ENCODE data around the gene STAT5A.

STAT5A gene

DNA sequence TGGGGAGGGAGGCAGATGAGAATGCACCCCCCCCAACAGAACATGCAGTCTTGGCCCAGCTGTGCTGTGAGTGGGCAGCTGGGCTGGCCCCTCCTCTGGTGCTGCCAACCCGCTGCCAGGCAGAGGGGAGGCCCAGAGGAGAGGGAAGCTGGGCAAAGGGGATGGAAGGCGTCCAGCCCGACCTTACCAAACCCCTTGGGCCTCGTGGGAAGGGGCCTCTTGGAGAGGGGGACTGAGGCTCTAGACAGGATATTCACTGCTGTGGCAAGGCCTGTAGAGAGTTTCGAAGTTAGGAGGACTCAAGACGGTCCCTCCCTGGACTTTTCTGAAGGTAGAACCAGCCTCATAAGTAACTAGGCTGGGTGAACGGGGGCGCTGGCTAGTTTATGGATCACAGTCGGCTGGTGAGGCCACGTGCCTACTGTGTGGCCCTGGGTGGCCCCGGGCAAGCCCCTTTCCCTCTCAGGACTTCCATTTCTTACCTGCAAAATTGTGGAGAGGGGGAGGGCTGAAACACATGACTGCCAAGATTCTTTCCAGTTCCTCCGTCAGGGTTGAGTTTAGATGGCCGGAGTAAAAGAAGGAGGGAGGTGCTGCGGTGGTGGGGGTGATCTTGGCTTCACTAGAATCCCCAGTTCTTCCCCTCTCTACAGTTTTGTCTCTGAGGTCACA is 857 bp upstream of the STAT5A start:
- Histone ChIP-seq H3K4me1 (ENCODE audit: control insufficient read depth, insufficient read depth, low read length) (no peaks in the 10 kb centered on the region), H3K4me3 (ENCODE audit: low read depth, low read length) (no peak overlapping the region), H3K9me3 (ENCODE audit: control insufficient read depth, insufficient read depth, low read depth, low read length) (no peaks in the 10 kb centered on the region), H3K36me3 (ENCODE audit: control insufficient read depth in 2 of 2, insufficient read depth in 1 of 2, low read length in 2 of 2) (no peaks in the 10 kb centered on the region), H3K27ac (ENCODE audit: extremely low read depth, low read depth, low read length) (no peak overlapping the region)
- POLR2A ChIA-PET = no interaction called here
- TF ChIP-seq ZNF548 (tag by site-specific recombination; IDR thresholded peaks at IDR 0.05) (no peak), ZNF211 (tag by site-specific recombination; IDR thresholded peaks at IDR 0.05; ENCODE audit: low read depth) (no peak), ZSCAN16 (tag by site-specific recombination; IDR thresholded peaks at IDR 0.05) (no peak), ZNF266 (tag by site-specific recombination; IDR thresholded peaks at IDR 0.05; ENCODE audit: low read depth) (no peak), ZFHX2 (tag by site-specific recombination; conservative IDR thresholded peaks at IDR 0.05) (peak; percentile 12; the same call in 1 of the 2 replicates), ZNF404 (tag by site-specific recombination; IDR thresholded peaks at IDR 0.05) (no peak), ZBTB17 (tag by site-specific recombination; IDR thresholded peaks at IDR 0.05) (no peak)
- TF ChIP-seq, protein P1, sequence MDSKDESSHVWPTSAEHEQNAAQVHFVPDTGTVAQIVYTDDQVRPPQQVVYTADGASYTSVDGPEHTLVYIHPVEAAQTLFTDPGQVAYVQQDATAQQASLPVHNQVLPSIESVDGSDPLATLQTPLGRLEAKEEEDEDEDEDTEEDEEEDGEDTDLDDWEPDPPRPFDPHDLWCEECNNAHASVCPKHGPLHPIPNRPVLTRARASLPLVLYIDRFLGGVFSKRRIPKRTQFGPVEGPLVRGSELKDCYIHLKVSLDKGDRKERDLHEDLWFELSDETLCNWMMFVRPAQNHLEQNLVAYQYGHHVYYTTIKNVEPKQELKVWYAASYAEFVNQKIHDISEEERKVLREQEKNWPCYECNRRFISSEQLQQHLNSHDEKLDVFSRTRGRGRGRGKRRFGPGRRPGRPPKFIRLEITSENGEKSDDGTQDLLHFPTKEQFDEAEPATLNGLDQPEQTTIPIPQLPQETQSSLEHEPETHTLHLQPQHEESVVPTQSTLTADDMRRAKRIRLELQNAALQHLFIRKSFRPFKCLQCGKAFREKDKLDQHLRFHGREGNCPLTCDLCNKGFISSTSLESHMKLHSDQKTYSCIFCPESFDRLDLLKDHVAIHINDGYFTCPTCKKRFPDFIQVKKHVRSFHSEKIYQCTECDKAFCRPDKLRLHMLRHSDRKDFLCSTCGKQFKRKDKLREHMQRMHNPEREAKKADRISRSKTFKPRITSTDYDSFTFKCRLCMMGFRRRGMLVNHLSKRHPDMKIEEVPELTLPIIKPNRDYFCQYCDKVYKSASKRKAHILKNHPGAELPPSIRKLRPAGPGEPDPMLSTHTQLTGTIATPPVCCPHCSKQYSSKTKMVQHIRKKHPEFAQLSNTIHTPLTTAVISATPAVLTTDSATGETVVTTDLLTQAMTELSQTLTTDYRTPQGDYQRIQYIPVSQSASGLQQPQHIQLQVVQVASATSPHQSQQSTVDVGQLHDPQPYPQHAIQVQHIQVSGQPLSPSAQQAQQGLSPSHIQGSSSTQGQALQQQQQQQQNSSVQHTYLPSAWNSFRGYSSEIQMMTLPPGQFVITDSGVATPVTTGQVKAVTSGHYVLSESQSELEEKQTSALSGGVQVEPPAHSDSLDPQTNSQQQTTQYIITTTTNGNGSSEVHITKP (tag by site-specific recombination; IDR thresholded peaks at IDR 0.05) = peak; percentile 100
- CTCF ChIA-PET = interaction anchor here (0.9 to 1.0 kb wide), 2 partner anchors 10 to 35 kb away, joined by 3 to 4 read pairs; no protein-coding TSS in a partner anchor

DNA sequence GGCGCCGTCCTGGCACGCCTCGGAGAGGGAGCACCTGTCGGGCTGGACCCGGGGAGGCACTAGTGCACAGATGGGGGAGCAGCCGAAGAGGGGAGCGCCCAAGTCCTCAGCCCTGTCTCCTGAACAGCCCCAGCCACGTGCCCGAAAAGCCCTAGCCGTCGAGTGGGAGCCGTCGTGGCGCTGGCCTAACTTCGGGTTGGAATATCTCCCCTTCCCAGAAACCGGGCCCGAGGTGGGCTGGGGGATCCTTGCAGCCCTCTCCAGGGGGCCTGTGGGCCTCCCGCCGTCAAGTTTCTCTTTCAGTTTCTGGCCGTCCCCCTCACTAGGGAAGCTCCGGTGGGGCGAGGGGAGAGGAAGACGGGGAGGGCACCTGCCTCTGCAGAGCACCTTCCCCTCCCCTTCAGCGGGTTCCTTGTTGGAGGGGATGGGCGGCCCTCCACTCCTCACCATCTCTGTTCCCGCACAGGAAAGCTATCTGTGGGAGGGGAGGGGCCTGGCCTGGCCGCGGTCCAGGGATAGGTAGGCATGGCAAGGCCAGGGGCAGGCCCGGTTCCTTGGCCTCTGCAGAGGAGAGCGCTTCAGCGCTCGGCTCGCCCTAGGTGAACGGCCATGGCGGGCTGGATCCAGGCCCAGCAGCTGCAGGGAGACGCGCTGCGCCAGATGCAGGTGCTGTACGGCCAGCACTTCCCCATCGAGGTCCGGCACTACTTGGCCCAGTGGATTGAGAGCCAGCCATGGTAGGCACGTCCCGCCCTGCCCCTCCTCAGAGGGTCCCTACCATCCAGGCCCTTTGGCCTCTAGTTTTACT is 709 bp downstream of the STAT5A start:
- ChIA-PET CTCF (interaction anchor here (0.6 to 1.1 kb wide), 5 partner anchors 23 to 232 kb away, joined by 3 to 5 read pairs (median 4); no protein-coding TSS in a partner anchor), POLR2A (no interaction called here)
- Histone ChIP-seq H3K27ac (ENCODE audit: extremely low read depth, low read depth, low read length) (no peak overlapping the region), H3K9me3 (ENCODE audit: control insufficient read depth, insufficient read depth, low read depth, low read length) (no peaks in the 10 kb centered on the region), H3K4me1 (ENCODE audit: control insufficient read depth, insufficient read depth, low read length) (no peaks in the 10 kb centered on the region), H3K36me3 (ENCODE audit: control insufficient read depth in 2 of 2, insufficient read depth in 1 of 2, low read length in 2 of 2) (no peaks in the 10 kb centered on the region), H3K4me3 (ENCODE audit: low read depth, low read length) (no peak overlapping the region)
- TF ChIP-seq SP7 (tag by site-specific recombination; IDR thresholded peaks at IDR 0.05) (no peak), ZNF561 (tag by site-specific recombination; IDR thresholded peaks at IDR 0.05; ENCODE audit: borderline replicate concordance) (no peak), ZNF600 (tag by site-specific recombination; IDR thresholded peaks at IDR 0.05) (no peak), ZNF155 (tag by site-specific recombination; IDR thresholded peaks at IDR 0.05) (no peak), ZNF701 (tag by site-specific recombination; IDR thresholded peaks at IDR 0.05) (no peak), ZNF23 (tag by site-specific recombination; IDR thresholded peaks at IDR 0.05; ENCODE audit: borderline replicate concordance) (no peak), GFI1B (tag by site-specific recombination; IDR thresholded peaks at IDR 0.05) (no peak), REPIN1 (tag by site-specific recombination; IDR thresholded peaks at IDR 0.05; ENCODE audit: low read depth) (no peak), ZSCAN16 (tag by site-specific recombination; IDR thresholded peaks at IDR 0.05) (no peak), ZNF221 (tag by site-specific recombination; IDR thresholded peaks at IDR 0.05; ENCODE audit: borderline replicate concordance) (no peak), ZNF621 (tag by site-specific recombination; IDR thresholded peaks at IDR 0.05) (no peak), EGR2 (tag by site-specific recombination; IDR thresholded peaks at IDR 0.05; ENCODE audit: low read depth) (no peak), ZNF391 (tag by site-specific recombination; IDR thresholded peaks at IDR 0.05; ENCODE audit: borderline replicate concordance, low read depth) (no peak), ZNF211 (tag by site-specific recombination; IDR thresholded peaks at IDR 0.05; ENCODE audit: low read depth) (no peak), SCRT2 (tag by site-specific recombination; IDR thresholded peaks at IDR 0.05) (no peak)
- TF ChIP-seq, protein P2, sequence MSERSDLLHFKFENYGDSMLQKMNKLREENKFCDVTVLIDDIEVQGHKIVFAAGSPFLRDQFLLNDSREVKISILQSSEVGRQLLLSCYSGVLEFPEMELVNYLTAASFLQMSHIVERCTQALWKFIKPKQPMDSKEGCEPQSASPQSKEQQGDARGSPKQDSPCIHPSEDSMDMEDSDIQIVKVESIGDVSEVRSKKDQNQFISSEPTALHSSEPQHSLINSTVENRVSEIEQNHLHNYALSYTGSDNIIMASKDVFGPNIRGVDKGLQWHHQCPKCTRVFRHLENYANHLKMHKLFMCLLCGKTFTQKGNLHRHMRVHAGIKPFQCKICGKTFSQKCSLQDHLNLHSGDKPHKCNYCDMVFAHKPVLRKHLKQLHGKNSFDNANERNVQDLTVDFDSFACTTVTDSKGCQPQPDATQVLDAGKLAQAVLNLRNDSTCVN (tag by site-specific recombination; optimal IDR thresholded peaks at IDR 0.05) = no peak
- TF ChIP-seq, protein P3, sequence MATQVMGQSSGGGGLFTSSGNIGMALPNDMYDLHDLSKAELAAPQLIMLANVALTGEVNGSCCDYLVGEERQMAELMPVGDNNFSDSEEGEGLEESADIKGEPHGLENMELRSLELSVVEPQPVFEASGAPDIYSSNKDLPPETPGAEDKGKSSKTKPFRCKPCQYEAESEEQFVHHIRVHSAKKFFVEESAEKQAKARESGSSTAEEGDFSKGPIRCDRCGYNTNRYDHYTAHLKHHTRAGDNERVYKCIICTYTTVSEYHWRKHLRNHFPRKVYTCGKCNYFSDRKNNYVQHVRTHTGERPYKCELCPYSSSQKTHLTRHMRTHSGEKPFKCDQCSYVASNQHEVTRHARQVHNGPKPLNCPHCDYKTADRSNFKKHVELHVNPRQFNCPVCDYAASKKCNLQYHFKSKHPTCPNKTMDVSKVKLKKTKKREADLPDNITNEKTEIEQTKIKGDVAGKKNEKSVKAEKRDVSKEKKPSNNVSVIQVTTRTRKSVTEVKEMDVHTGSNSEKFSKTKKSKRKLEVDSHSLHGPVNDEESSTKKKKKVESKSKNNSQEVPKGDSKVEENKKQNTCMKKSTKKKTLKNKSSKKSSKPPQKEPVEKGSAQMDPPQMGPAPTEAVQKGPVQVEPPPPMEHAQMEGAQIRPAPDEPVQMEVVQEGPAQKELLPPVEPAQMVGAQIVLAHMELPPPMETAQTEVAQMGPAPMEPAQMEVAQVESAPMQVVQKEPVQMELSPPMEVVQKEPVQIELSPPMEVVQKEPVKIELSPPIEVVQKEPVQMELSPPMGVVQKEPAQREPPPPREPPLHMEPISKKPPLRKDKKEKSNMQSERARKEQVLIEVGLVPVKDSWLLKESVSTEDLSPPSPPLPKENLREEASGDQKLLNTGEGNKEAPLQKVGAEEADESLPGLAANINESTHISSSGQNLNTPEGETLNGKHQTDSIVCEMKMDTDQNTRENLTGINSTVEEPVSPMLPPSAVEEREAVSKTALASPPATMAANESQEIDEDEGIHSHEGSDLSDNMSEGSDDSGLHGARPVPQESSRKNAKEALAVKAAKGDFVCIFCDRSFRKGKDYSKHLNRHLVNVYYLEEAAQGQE (tag by site-specific recombination; IDR thresholded peaks at IDR 0.05) = no peak
- TF ChIP-seq, protein P4, sequence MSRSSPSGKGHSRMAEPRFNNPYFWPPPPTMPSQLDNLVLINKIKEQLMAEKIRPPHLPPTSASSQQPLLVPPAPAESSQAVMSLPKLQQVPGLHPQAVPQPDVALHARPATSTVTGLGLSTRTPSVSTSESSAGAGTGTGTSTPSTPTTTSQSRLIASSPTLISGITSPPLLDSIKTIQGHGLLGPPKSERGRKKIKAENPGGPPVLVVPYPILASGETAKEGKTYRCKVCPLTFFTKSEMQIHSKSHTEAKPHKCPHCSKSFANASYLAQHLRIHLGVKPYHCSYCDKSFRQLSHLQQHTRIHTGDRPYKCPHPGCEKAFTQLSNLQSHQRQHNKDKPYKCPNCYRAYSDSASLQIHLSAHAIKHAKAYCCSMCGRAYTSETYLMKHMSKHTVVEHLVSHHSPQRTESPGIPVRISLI (tag by site-specific recombination; IDR thresholded peaks at IDR 0.05) = no peak
